ENCODE measurements around the gene DNAH9.

DNAH9 gene

DNA sequence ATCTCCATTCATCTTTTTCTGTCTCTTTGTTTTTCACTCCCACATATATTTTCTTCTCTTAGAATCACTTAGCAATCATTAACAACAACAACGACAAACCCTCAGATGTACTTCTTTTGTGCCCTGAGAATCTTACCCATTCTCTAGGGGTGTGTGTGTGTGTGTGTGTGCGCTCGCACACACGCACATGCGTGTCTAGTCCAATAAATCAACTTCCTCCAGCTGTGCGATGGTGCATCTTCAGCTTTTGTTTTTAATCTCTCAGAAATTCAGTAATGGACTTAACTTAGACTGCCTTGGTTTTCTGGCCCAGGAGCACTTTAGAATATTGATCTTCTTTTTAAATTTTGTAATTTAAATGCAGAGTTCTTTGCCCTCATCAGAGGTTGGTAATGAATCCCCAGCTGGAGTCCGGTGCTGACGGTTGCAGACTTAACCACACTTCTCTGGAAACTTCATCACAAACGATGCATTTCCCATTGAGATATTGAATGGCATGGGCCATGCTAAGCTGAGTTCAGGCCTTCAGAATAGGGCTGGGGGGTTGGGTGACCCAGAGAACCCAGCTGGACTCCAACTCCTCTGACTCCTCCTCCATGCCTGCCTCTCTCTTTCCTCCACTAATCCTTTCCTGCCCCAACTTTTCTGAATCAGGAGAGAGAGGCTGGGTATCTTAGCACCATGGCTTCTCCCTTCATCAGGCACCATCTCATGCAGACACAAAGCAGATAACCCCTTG lies 205.1 kb downstream of the DNAH9 start:
- Histone ChIP-seq H3K9me3 (ENCODE audit: control insufficient read depth, low read length) (no peaks in the 10 kb centered on the region), H3K36me3 (ENCODE audit: control insufficient read depth, insufficient read depth, low read length) (no peaks in the 10 kb centered on the region), H3K4me1 (ENCODE audit: control insufficient read depth, insufficient read depth, low read length, poor library complexity, severe bottlenecking) (no peaks in the 10 kb centered on the region), H3K27ac (ENCODE audit: low read depth, low read length, severe bottlenecking) (no peak overlapping the region), H3K4me3 (ENCODE audit: extremely low read depth, insufficient read depth, low read length, poor library complexity, severe bottlenecking) (no peak overlapping the region)
- 70% methylated on average over 3 of the region's 9 CpGs; no CpG with 5 or more reads in 1 of the 2 experiments for WGBS, 2 experiments (ENCODE audit: insufficient coverage in 2 of 2)

DNA sequence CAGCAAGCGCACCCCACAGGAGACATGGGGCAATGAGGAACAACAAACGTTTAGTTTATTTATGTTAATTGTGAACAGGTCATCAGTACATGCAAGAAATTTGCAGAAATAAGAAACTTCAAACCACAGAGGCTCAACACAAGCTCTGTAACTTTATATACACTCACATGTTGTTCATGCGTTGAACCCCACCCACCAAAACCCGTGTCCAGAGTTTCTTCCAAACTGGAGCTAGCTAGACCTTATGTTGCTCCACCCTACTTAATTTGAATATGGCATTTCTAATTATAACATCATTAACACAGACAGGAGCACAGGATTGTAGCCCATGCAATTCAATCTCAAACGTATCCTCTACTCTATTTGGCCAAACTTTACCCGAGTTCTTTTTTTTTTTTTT lies 206.9 kb downstream of the DNAH9 start:
- Histone ChIP-seq H3K36me3 (ENCODE audit: control insufficient read depth, insufficient read depth, low read length) (no peaks in the 10 kb centered on the region), H3K27ac (ENCODE audit: low read depth, low read length, severe bottlenecking) (no peak overlapping the region), H3K4me1 (ENCODE audit: control insufficient read depth, insufficient read depth, low read length, poor library complexity, severe bottlenecking) (no peaks in the 10 kb centered on the region), H3K9me3 (ENCODE audit: control insufficient read depth, low read length) (no peaks in the 10 kb centered on the region), H3K4me3 (ENCODE audit: extremely low read depth, insufficient read depth, low read length, poor library complexity, severe bottlenecking) (no peak overlapping the region)
- 95 to 100% methylated on average over 2 to 3 of the region's 6 CpGs for WGBS, 2 experiments (ENCODE audit: insufficient coverage in 2 of 2)

DNA sequence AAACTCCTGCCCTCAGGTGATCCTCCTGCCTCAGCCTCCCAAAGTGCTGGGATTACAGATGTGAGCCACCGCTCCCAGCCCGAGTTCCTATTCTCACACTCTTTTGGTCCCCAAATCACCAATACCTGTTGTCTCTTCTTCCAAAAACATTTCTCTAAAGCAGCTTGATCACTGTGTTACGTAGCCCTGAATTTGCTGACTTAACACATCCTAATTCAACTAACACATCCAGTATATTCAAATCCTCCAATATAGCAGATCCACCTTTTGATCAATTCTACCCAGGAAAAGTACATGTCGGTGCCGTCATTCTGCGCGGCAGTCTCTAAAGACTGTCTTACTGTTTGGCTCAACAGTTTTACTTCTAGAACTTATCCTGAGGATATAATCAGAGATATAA lies 207.7 kb downstream of the DNAH9 start:
- Histone ChIP-seq H3K27ac (ENCODE audit: low read depth, low read length, severe bottlenecking) (no peak overlapping the region), H3K36me3 (ENCODE audit: control insufficient read depth, insufficient read depth, low read length) (no peaks in the 10 kb centered on the region), H3K4me3 (ENCODE audit: extremely low read depth, insufficient read depth, low read length, poor library complexity, severe bottlenecking) (no peak overlapping the region), H3K9me3 (ENCODE audit: control insufficient read depth, low read length) (no peaks in the 10 kb centered on the region), H3K4me1 (ENCODE audit: control insufficient read depth, insufficient read depth, low read length, poor library complexity, severe bottlenecking) (no peaks in the 10 kb centered on the region)
- 93 to 97% methylated on average over 7 of the region's 7 CpGs for WGBS, 2 experiments (ENCODE audit: insufficient coverage in 2 of 2)

DNA sequence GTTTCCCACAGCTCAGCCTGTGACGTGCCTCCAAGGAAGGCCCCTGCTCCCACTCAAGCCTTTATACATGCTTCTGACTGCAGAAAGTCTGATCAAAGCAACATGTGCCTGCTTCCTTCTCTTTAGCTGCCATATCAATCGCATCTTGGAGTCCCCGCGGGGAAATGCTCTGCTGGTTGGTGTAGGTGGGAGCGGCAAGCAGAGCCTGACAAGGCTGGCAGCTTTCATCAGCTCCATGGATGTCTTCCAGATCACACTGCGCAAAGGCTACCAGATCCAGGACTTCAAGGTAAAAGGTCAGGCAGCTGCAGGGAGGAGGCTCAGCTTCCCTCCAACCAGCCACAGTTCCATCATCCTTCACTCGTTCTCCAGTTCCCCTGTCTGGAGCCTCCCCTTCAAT lies 209.3 kb downstream of the DNAH9 start:
- WGBS, 2 experiments (ENCODE audit: insufficient coverage in 2 of 2) = 79 to 91% methylated on average over 6 of the region's 7 CpGs
- no peaks in the 10 kb centered on the region for H3K4me1 ChIP-seq (ENCODE audit: control insufficient read depth, insufficient read depth, low read length, poor library complexity, severe bottlenecking)
- no peaks in the 10 kb centered on the region for H3K36me3 ChIP-seq (ENCODE audit: control insufficient read depth, insufficient read depth, low read length)
- H3K4me3 ChIP-seq (ENCODE audit: extremely low read depth, insufficient read depth, low read length, poor library complexity, severe bottlenecking) = no peak overlapping the region
- peak overlapping the region; percentile 23 for H3K27ac ChIP-seq (ENCODE audit: low read depth, low read length, severe bottlenecking)
- no peaks in the 10 kb centered on the region for H3K9me3 ChIP-seq (ENCODE audit: control insufficient read depth, low read length)

DNA sequence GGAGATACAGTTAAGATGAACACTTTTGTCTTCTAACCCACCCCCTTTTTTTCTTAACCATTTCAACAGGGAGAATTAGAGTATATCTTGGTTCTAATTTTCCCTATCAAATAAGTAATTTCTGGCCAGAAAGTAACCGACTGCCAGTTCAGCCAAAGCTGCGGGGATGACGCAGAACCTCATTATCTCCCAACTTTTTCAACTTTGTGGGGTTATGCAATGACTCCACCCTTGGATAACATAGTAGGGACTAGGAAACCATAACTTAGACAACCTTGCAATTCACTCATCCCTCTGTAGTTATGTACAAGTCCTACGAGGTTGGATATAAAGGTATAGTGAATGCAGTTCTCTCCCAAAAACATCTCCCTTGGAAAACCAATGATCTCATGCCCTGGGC lies 215.0 kb downstream of the DNAH9 start:
- H3K36me3 ChIP-seq (ENCODE audit: control insufficient read depth, insufficient read depth, low read length) = no peaks in the 10 kb centered on the region
- H3K4me1 ChIP-seq (ENCODE audit: control insufficient read depth, insufficient read depth, low read length, poor library complexity, severe bottlenecking) = no peaks in the 10 kb centered on the region
- H3K4me3 ChIP-seq (ENCODE audit: extremely low read depth, insufficient read depth, low read length, poor library complexity, severe bottlenecking) = no peak overlapping the region
- H3K27ac ChIP-seq (ENCODE audit: low read depth, low read length, severe bottlenecking) = no peak overlapping the region
- WGBS, 2 experiments (ENCODE audit: insufficient coverage in 2 of 2) = 93% methylated on average over 2 of the region's 4 CpGs; no CpG with 5 or more reads in 1 of the 2 experiments
- H3K9me3 ChIP-seq (ENCODE audit: control insufficient read depth, low read length) = no peaks in the 10 kb centered on the region

DNA sequence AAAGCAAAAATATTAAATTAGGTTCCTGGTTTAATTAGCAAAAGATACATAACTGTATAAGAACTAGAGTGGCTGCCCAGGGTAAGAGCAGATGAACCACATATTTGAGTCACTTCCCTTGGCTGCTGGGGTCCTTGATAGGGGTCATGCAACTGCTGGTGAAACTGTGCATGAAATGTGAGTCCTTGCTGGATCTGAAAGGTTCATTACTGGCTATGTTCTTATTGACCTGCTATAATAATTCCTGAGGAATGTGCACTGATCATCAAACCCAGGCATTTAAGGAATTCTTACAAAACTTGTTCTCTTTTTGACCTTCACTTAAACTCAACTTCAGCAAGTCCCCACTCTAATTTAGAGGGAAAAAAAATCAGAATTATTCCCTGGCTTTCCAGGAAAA lies 215.6 kb downstream of the DNAH9 start:
- H3K4me3 ChIP-seq (ENCODE audit: extremely low read depth, insufficient read depth, low read length, poor library complexity, severe bottlenecking) = no peak overlapping the region
- no peaks in the 10 kb centered on the region for H3K4me1 ChIP-seq (ENCODE audit: control insufficient read depth, insufficient read depth, low read length, poor library complexity, severe bottlenecking)
- H3K27ac ChIP-seq (ENCODE audit: low read depth, low read length, severe bottlenecking) = no peak overlapping the region
- no peaks in the 10 kb centered on the region for H3K9me3 ChIP-seq (ENCODE audit: control insufficient read depth, low read length)
- H3K36me3 ChIP-seq (ENCODE audit: control insufficient read depth, insufficient read depth, low read length) = no peaks in the 10 kb centered on the region

DNA sequence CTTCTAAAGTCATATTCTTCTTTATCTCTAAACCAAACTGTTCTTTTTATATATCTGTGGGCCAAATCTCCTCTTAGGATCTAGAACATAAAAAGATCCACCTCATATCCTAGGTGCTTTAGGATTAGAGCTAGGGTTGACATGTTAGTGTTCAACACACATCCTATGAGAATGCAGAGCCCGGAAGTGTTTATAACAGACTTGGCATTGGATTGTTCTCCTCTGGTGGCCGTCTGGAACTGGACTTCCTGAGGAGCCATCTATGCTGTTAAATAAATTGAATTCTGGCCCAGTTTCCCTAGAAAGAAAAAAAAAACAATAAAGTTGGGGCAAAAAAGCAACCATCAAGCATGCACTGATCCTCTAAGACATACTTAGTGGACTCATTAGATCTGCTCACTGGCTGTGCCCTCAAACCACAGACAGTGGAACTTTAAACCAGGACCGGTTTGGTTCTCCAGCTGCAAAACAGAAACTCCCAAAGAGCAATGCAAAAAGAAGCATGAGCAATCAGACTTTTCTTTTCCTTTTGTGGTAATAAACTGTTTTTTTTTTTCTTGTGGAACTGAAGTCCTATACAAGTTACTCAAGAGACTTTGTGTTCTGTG lies 216.5 kb downstream of the DNAH9 start:
- Histone ChIP-seq H3K4me1 (ENCODE audit: control insufficient read depth, insufficient read depth, low read length, poor library complexity, severe bottlenecking) (no peaks in the 10 kb centered on the region), H3K4me3 (ENCODE audit: extremely low read depth, insufficient read depth, low read length, poor library complexity, severe bottlenecking) (no peak overlapping the region), H3K36me3 (ENCODE audit: control insufficient read depth, insufficient read depth, low read length) (no peaks in the 10 kb centered on the region), H3K27ac (ENCODE audit: low read depth, low read length, severe bottlenecking) (no peak overlapping the region), H3K9me3 (ENCODE audit: control insufficient read depth, low read length) (no peaks in the 10 kb centered on the region)
- WGBS, 2 experiments (ENCODE audit: insufficient coverage in 2 of 2) = 94% methylated on average over 2 of the region's 3 CpGs; no CpG with 5 or more reads in 1 of the 2 experiments

DNA sequence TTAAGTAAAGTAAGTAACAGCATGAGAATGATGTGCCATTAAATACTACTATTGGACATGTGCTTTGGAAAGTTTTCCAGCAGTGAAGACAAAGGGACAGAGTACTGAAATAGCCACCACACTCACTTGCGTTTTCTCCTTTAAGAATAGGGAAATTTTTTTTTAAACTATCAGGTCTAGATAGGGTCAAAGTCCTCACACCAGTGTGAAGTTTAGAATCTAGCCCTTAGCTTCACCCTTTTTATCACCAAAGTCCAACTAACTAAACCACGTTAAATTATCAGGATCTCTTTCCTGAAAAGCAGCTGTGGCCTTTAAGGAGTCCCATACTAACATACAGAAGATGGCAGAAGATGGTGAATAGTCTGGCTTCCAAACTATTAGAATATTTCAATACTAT lies 218.1 kb downstream of the DNAH9 start:
- Histone ChIP-seq H3K4me1 (ENCODE audit: control insufficient read depth, insufficient read depth, low read length, poor library complexity, severe bottlenecking) (no peaks in the 10 kb centered on the region), H3K36me3 (ENCODE audit: control insufficient read depth, insufficient read depth, low read length) (no peaks in the 10 kb centered on the region), H3K4me3 (ENCODE audit: extremely low read depth, insufficient read depth, low read length, poor library complexity, severe bottlenecking) (no peak overlapping the region), H3K27ac (ENCODE audit: low read depth, low read length, severe bottlenecking) (no peak overlapping the region), H3K9me3 (ENCODE audit: control insufficient read depth, low read length) (no peaks in the 10 kb centered on the region)
- WGBS, 2 experiments (ENCODE audit: insufficient coverage in 2 of 2) = no CpG with 5 or more reads among the region's 2 CpGs

DNA sequence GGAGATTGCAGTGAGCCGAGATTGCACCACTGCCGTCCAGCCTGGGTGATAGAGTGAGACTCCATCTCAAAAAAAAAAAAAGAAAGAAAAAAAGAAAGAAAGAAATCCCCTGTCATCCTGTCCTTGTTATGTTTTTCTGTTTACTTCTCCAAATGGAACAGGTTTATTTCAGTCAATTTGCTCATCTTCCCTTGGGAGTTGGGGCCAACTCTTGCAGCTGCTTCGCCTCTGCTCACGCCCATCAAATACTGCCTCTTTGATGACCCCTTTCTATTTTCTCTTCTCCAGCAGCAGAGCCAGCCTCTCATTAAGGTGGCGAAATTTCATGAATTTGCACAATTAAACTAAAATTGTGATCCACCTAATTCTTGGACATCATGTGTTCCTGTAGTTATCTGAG lies 225.6 kb downstream of the DNAH9 start:
- Histone ChIP-seq H3K36me3 (ENCODE audit: control insufficient read depth, insufficient read depth, low read length) (no peaks in the 10 kb centered on the region), H3K4me3 (ENCODE audit: extremely low read depth, insufficient read depth, low read length, poor library complexity, severe bottlenecking) (no peak overlapping the region), H3K27ac (ENCODE audit: low read depth, low read length, severe bottlenecking) (no peak overlapping the region), H3K4me1 (ENCODE audit: control insufficient read depth, insufficient read depth, low read length, poor library complexity, severe bottlenecking) (no peaks in the 10 kb centered on the region), H3K9me3 (ENCODE audit: control insufficient read depth, low read length) (no peaks in the 10 kb centered on the region)
- WGBS, 2 experiments (ENCODE audit: insufficient coverage in 2 of 2) = 87 to 100% methylated on average over 4 of the region's 5 CpGs

DNA sequence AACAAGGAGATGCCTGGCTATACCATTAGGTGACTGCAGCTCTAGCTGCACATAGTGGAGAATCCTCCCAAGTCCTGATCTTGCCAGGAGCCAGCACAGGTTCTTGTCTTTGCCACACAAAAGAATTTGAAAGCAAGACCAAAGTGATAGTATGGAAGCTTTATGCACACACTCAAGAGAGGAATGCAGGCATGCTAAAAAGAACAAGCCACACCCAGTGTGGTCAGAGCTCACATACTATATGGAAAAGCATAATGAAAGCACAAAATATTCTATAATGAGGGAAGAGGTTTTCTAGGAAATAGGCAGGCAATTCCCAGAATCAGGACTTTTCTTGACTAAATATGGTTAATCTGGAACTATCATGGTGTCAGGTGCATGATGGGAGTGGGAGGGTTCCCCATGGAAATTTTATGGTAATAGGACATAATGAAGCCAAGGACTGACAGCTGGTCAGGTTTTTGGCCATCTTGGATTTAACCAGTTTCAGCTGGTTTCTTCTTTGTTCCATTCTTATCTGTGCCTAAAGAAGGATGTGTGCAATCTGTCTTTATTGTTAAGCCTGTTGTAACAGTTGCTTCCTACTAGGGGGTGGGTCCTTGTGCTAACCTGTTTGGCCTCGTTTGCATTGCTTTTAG lies 227.4 kb downstream of the DNAH9 start:
- H3K4me3 ChIP-seq (ENCODE audit: extremely low read depth, insufficient read depth, low read length, poor library complexity, severe bottlenecking) = no peak overlapping the region
- H3K9me3 ChIP-seq (ENCODE audit: control insufficient read depth, low read length) = no peaks in the 10 kb centered on the region
- 69 to 100% methylated on average over 1 of the region's 1 CpG for WGBS, 2 experiments (ENCODE audit: insufficient coverage in 2 of 2)
- no peaks in the 10 kb centered on the region for H3K36me3 ChIP-seq (ENCODE audit: control insufficient read depth, insufficient read depth, low read length)
- H3K27ac ChIP-seq (ENCODE audit: low read depth, low read length, severe bottlenecking) = no peak overlapping the region
- no peaks in the 10 kb centered on the region for H3K4me1 ChIP-seq (ENCODE audit: control insufficient read depth, insufficient read depth, low read length, poor library complexity, severe bottlenecking)

All from mesodermal cell (in vitro differentiated cells).